Loucy (cell line): Measurements from ENCODE around the gene CYP2W1.

Experiments
- EZH2phosphoT487 ChIP-seq: fragments of 200-600 bp; IDR thresholded peaks from 2 replicates; pipeline ENCODE4 v1.6.1; 2018; ENCODE audit warnings: antibody characterized with exemption, mild to moderate bottlenecking, moderate library complexity, borderline replicate concordance
- TF ChIP-seq, protein P1 (sequence below): fragments of 200-600 bp; sonication (generic); conservative IDR thresholded peaks from 2 replicates; pipeline ENCODE4 v1.5.1; 2014; ENCODE audit warnings: mild to moderate bottlenecking, antibody characterized with exemption, low read length

DNA sequence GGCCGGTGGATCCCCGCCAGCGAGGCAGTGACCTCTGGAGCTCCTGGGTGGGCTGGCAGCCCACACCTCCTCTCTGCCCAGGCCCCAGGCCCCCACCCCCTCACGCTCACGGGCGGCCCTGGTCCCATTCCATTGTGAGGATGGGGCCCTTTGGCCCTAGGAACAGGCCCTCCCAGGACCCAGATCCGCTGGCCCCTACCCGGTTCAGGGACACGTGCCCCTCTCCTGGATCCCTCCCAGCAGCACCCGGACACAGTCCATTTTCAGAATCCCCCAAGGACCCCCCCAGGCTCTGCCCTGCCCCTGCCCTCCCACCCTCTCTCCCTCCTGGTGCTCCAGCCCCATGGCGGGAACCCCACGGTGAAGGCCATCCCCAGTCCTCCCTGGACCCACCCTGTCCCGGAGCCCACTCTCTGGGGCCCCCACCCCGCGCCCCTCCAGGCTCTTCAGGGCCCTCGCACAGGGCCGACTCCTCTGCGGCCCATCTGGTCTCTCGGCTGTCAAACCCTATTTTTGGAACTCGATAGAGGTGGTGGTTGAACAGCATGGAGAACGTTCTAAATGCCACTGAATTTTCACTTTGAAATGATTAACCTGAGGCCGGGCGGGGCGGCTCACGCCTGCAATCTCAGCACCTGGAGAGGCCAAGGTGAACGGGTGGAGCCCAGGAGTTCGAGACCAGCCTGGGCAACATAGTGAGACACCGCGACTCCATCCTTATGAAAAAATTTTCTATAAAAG is 36.6 kb upstream of the CYP2W1 start:
- no peak for TF ChIP-seq EZH2phosphoT487
- TF ChIP-seq, protein P1, sequence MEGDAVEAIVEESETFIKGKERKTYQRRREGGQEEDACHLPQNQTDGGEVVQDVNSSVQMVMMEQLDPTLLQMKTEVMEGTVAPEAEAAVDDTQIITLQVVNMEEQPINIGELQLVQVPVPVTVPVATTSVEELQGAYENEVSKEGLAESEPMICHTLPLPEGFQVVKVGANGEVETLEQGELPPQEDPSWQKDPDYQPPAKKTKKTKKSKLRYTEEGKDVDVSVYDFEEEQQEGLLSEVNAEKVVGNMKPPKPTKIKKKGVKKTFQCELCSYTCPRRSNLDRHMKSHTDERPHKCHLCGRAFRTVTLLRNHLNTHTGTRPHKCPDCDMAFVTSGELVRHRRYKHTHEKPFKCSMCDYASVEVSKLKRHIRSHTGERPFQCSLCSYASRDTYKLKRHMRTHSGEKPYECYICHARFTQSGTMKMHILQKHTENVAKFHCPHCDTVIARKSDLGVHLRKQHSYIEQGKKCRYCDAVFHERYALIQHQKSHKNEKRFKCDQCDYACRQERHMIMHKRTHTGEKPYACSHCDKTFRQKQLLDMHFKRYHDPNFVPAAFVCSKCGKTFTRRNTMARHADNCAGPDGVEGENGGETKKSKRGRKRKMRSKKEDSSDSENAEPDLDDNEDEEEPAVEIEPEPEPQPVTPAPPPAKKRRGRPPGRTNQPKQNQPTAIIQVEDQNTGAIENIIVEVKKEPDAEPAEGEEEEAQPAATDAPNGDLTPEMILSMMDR: no peak
